DND-41 (cell line): ENCODE measurements around the gene ST6GALNAC5.

Experiments
- ATAC-seq: fragments of 200-7000 bp; cut with Tn5 transposase; 3 replicates; pipeline ENCODE4 v1.9.1; 2021; ENCODE audit warnings: low read depth; ENCODE audit not compliant: insufficient read depth
- DNase-seq: peaks from one replicate; pipeline ENCODE4 v3.0.0-alpha.2; 2020
- H2AFZ ChIP-seq: 2 replicates; pipeline ENCODE4 v1.6.0; 2012; ENCODE audit warnings: low read depth, low read length
- H3K27ac ChIP-seq: 2 replicates; pipeline ENCODE4 v1.5.1; 2012; ENCODE audit warnings: low read length, inconsistent platforms
- H3K27me3 ChIP-seq: fragments of 200-600 bp; sonication (generic); 2 replicates; pipeline ENCODE4 v1.6.0; 2012; ENCODE audit warnings: low read length, mild to moderate bottlenecking, inconsistent platforms; ENCODE audit not compliant: insufficient read depth, poor library complexity
- H3K36me3 ChIP-seq: 2 replicates; pipeline ENCODE4 v1.5.1; 2012; ENCODE audit warnings: low read length, inconsistent platforms; ENCODE audit not compliant: insufficient read depth
- H3K4me1 ChIP-seq: 2 replicates; pipeline ENCODE4 v1.5.1; 2012; ENCODE audit warnings: mild to moderate bottlenecking, low read length; ENCODE audit not compliant: insufficient read depth
- H3K4me2 ChIP-seq: 2 replicates; pipeline ENCODE4 v1.6.0; 2012; ENCODE audit warnings: mild to moderate bottlenecking, moderate library complexity, low read length, inconsistent platforms; ENCODE audit not compliant: insufficient read depth
- H3K4me3 ChIP-seq, 2 experiments: fragments of 200-600 bp in 1 of 2; shearing (Covaris generic) in 1 of 2; 2 replicates each; pipeline ENCODE4 v1.5.1; 2012 to 2016; ENCODE audit warnings: inconsistent platforms in 2 of 2, low read length in 2 of 2, mild to moderate bottlenecking in 2 of 2, low read depth in 1 of 2, moderate library complexity in 1 of 2
- H3K79me2 ChIP-seq: 2 replicates; pipeline ENCODE4 v1.6.0; 2012; ENCODE audit warnings: low read length, inconsistent platforms; ENCODE audit not compliant: insufficient read depth
- H3K9ac ChIP-seq: 2 replicates; pipeline ENCODE4 v1.6.0; 2012; ENCODE audit warnings: low read depth, mild to moderate bottlenecking, inconsistent platforms, low read length, moderate library complexity
- H3K9me3 ChIP-seq: 2 replicates; pipeline ENCODE4 v1.5.1; 2012; ENCODE audit warnings: low read length, moderate library complexity, mild to moderate bottlenecking, inconsistent platforms; ENCODE audit not compliant: insufficient read depth, severe bottlenecking
- H4K20me1 ChIP-seq: 2 replicates; pipeline ENCODE4 v1.6.0; 2012; ENCODE audit warnings: low read length; ENCODE audit not compliant: insufficient read depth
- CTCF ChIP-seq: IDR thresholded peaks from 2 replicates; pipeline ENCODE4 v1.5.1; 2012; ENCODE audit warnings: borderline replicate concordance, low read length, moderate library complexity, mild to moderate bottlenecking; ENCODE audit not compliant: poor library complexity, severe bottlenecking; ENCODE audit errors: extremely low read depth
- EZH2 ChIP-seq: IDR thresholded peaks from 3 replicates; pipeline ENCODE4 v1.6.1; 2012; ENCODE audit warnings: borderline replicate concordance, low read depth, mild to moderate bottlenecking, moderate library complexity, low read length, inconsistent platforms; ENCODE audit not compliant: severe bottlenecking

The ST6GALNAC5 gene

DNA sequence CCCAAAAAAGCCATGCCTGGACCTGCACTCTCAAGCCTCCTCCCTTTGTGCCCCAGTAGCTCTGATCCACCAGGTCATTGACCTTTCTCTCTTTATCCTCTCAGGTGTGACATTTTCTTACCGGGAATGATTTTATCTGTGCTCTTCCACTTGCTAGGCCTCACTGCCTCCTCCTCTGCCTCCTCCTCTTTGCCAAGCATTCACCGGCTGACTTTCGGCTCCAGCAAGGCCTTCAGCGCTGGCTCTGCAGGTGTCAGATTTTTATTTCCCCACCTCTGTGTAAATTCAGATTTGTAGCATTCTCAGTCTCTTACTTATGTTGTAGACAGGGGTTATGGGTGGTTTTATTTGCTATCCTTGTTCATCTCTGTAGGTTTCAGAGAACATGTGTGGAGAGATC lies 91.5 kb downstream of the ST6GALNAC5 start:
- no peak overlapping the region for H3K27ac ChIP-seq
- no peaks in the 10 kb centered on the region for H3K9me3 ChIP-seq
- H3K4me3 ChIP-seq: no peak overlapping the region
- no peaks in the 10 kb centered on the region for H4K20me1 ChIP-seq
- no peaks in the 10 kb centered on the region for H3K27me3 ChIP-seq
- H3K36me3 ChIP-seq: no peaks in the 10 kb centered on the region
- no peak overlapping the region for H3K4me2 ChIP-seq
- TF ChIP-seq EZH2 (no peak), CTCF (no peak)
- no peaks in the 10 kb centered on the region for H3K4me1 ChIP-seq
- ATAC-seq: no peak
- DNase-seq: no peak
- no peaks in the 10 kb centered on the region for H3K79me2 ChIP-seq
- no peak overlapping the region for H3K9ac ChIP-seq
- no peak overlapping the region for H2AFZ ChIP-seq

GRCh38 chr1:76959556-76959955 lies 92.3 kb downstream of the ST6GALNAC5 start:
- Histone ChIP-seq H3K4me2 (no peak overlapping the region), H2AFZ (no peak overlapping the region), H3K79me2 (no peaks in the 10 kb centered on the region), H3K4me3 (no peak overlapping the region), H3K27me3 (no peaks in the 10 kb centered on the region), H4K20me1 (no peaks in the 10 kb centered on the region), H3K9me3 (no peaks in the 10 kb centered on the region), H3K9ac (no peak overlapping the region), H3K27ac (no peak overlapping the region), H3K36me3 (no peaks in the 10 kb centered on the region), H3K4me1 (no peaks in the 10 kb centered on the region)
- TF ChIP-seq CTCF: no peak
- no peak for TF ChIP-seq EZH2
- ATAC-seq: no peak
- DNase-seq: no peak

DNA sequence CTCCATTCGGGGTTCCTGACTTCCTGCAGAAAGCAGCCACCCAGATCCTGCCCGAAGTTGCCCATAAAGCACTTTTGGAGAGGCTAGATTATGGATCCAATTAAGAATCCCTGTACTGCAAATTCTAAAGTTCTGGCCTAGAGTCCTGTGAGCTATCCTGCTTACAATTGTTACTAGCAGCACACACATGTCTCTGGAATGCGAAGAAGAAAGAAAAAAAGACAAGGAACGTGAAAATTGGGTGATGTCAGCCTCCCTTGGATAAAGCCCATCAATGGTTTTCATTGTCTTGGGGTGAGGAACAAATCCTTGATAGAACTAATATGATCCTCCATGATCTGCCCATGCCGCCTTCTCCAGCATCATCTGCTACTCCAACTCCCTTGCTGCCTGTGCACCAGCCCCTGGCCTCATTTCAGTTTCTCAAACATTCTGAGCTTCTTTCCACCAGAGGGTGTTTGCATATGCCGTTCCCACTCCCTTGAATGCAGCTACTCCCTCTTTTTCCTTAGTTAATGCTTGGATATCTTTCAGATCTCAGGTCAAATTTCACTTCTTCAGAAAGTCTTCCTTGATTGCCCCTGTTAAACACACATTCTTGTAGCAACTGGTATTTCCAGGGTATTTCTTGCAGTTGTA lies 94.0 kb downstream of the ST6GALNAC5 start:
- Histone ChIP-seq H2AFZ (no peak overlapping the region), H3K36me3 (no peaks in the 10 kb centered on the region), H3K79me2 (no peaks in the 10 kb centered on the region), H3K27ac (no peak overlapping the region), H3K4me3 (no peak overlapping the region), H3K27me3 (no peaks in the 10 kb centered on the region), H4K20me1 (no peaks in the 10 kb centered on the region), H3K9me3 (no peaks in the 10 kb centered on the region), H3K9ac (no peak overlapping the region), H3K4me2 (no peak overlapping the region), H3K4me1 (no peaks in the 10 kb centered on the region)
- DNase-seq: no peak
- ATAC-seq: no peak
- TF ChIP-seq CTCF: no peak
- no peak for TF ChIP-seq EZH2
